Bladder microvascular endothelial cell (primary cell): ENCODE measurements around the gene ATP1B3. TPM values are rescaled to one million over a fixed set of nuclear protein-coding genes. Genes with fewer than 3 reads are reported as not detected.

ENCODE experiments used
- total RNA-seq: library from RNA; depleted of rRNA; stranded (reverse); fragments of >200 nt; gene quantifications from 2 replicates; pipeline ENCODE4 v1.2.3, GENCODE V29; 2014

The ATP1B3 gene
- total RNA-seq, result 166 and 355 TPM in 2 replicates

GRCh38 chr3:141876381-141876890 is at the start of gene ATP1B3:
ATP1B3 (plus strand) TSS chr3:141876643; CDS start chr3:141876802, 159 bp downstream.

Other genes with a start within 250 kb of the ATP1B3 start
- gene RNF7, start 138.3 kb upstream of the ATP1B3 start, total RNA-seq, result 37.9 and 51.2 TPM in 2 replicates
- gene GRK7, start 113.2 kb upstream of the ATP1B3 start, total RNA-seq, result under 0.01 TPM in 1 of 2 replicates, not detected in the other